Activated T-cell treated with anti-CD3 and anti-CD28 coated beads for 48 hours (primary cell): ENCODE data around the gene CAMTA1.

ENCODE experiments used
- DNase-seq: peaks from one replicate; pipeline ENCODE4 v3.0.0-alpha.2; 2020; ENCODE audit warnings: low read depth

The CAMTA1 gene

GRCh38 chr1:7229696-7230631 lies 444.7 kb downstream of the CAMTA1 start:
- no peak for DNase-seq

DNA sequence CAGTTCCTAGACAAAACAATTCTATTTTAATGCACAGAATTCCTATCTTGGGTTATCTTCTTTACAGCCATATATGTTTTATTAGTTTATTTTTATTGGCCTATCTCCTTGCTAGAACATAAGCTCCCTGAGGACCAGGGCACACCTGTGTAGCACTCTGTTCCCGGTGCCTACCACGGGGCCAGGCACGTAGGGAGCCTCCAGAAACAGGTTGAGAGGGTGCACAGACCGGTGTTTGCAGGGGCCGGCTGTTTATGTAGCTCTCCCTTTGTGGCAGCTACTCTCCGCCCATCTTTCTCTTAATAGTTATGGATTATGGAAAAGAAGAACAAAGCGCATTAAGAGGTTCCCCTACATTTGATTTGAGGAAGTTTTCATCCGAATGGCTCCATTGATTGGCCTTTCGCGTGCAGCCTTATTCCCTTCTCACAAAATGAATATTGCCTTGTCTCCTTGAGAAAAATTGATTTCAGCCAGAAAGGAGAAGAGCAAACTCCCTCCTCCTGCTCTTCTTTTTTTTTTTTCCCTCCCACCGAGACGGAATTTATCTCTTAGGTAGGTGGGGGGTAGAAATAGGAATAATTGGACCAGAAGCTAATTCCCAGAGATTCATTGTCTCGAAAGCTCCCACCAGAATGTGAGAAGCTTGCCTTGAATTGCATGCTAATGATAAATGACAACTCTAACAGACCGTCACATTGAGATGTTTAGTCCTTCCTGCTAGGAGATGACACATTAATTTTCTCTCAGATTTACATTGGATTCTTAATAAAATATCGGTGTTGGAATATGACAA lies 447.4 kb downstream of the CAMTA1 start:
- no peak for DNase-seq

GRCh38 chr1:7233237-7233540 lies 447.9 kb downstream of the CAMTA1 start:
- DNase-seq = no peak

DNA sequence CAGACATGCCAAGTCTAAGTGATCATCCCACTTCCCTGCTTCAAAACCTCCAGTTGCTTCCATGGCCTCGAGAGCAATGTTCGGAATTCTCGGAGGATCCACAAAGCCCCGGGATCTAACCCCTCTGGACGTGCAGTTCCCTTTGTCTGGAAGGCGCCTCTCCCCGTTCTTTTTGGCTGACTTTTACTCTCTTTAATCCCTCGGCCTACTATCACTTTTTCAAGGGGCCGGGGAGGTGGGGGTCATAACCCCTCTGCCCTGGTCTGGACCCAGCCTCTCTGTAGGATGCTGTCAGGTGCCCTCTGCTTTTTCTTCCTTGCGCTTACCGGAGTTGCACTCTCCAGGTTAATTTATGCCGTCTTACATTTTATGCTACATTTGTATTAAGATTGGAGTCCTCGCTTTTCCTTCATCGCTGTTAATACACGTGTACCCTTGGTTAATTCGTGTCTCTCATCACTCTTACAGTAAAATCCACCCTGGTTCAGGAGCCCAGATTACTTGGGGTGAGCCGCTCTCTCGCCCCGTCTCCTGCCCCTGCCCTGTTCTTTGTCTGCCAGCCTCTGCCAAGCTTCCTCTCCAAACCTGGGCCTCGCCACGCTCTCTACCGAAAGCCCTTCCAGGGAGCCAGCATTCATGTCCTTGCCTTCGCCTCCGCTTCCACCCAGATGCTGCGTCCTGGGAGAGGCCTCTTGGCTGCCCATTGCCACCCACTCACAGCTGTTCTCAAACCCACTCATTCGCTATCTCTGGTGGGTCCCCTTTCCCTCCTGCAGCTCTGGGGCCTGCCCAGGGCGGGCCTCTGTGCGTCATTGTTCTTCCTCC lies 448.6 kb downstream of the CAMTA1 start:
- DNase-seq = no peak

DNA sequence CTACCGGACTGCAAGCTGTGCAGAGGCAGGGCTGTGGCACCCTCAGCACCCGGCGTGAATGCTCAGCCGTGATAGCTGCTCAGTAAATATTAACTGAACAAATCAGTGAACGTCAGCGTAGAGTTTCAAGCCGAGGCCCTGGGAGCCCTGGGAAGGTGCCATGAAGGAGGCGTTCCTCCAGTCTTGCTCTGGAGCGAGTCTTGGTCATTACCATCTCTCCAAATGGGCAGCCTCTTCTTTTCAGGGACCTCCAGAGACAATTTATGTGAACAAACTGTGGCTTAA lies 449.2 kb downstream of the CAMTA1 start:
- no peak for DNase-seq

GRCh38 chr1:7235871-7236517 lies 450.7 kb downstream of the CAMTA1 start:
- no peak for DNase-seq

DNA sequence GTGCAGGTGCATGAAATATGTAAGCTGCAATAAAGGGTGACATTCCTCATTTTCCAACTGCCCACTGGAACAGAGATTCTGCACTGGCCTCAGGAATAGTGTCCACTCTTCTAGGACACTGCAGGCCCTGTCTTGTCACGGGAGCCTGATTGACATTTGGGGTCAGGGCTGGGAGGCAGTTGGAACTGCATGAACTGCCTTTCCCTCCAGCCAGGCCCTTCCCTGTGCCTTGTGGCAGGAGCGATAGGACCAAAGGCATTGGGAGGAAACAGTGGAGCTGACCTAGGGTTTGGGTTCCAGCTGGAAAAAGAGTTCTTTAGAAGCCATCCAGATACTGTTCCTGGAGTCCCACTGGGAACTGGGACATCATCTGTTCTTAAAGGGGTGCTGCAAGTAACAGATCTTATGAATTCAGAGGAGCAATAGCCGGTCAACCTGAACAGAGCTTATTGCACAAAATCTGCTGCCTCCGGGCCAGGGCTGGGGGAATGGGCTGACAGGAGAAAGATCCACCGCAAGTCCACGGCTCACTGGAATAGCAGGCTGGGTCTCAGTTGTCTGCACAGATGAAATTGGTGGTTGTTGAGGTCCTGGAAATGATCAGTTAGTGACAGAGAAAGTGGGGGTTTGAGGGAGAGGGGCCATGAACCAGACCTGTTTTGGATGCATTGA lies 451.7 kb downstream of the CAMTA1 start:
- DNase-seq = no peak

DNA sequence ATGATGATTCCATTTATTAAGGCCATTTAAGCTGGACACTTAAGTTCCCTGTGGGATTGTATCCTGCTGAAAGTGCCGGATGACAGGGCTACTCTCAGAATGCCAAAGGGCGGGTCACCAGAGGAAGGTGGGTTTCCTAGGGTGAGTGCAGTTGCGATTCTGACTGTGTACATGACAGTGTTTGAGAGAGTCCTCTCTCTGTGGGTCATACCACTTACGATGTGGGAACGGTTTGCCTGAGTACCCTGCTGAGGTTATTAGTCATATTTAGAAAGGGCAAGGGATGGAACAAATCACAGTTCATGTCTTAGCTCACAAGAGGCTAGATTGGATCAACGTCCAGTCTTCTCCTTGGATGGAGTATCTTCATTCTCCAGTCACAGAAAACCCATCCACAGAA lies 461.9 kb downstream of the CAMTA1 start:
- no peak for DNase-seq

- DNase-seq = no peak
Measured at GRCh38 chr1:7247791-7248548, 462.7 kb downstream of the CAMTA1 start.

DNA sequence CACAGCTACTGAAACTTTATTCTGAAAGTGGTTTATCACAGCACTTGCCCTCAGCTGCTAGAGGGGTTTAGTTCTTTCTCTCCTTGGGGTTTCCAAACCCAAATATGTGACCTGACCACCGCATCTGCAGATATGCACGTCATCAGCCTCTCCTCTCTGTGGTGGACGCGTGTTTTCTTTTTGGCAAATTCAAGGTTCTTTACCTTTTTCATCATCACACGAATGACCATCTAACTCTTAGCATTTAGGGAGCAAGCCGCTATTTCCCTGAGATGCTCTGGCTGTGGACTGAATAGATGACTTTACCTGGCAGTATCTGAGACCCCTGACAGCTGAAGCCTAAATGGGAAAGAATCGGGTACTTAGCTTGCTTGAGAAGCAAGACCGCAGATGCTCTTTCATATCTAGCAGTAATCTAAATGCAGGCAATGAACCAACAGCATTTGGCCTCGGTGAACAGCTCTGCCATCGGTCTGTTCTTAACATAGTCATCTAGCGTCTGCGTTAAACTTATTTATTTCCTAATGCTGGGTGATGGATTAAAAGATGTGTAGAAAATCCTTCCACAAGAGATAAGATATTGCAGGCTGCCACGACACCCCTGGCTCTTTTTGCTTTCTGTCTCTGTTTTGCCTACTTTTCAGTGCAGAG lies 463.4 kb downstream of the CAMTA1 start:
- DNase-seq = no peak

GRCh38 chr1:7249516-7249915 lies 464.3 kb downstream of the CAMTA1 start:
- DNase-seq = no peak

DNA sequence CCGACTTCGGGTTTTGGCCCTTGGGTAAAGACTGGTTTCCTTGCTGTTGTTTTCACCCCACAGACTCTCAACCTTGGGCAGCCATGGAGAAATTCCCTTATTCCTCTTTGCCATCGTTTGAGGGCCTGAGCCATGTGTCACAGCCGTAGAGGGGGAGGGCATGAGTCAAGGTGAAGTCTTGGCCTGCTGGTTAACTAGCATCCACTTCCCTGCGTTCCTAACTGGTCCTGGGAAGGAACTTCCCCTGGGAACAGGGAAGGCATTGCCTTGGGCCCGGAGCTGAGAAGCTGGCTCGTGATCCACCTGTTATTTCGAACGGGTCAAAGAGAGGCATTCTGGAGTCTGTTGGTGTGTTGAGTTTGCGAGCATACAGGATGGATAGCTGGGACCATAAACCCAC lies 464.9 kb downstream of the CAMTA1 start:
- no peak for DNase-seq

GRCh38 chr1:7250597-7251453 lies 465.6 kb downstream of the CAMTA1 start:
- DNase-seq = no peak

DNA sequence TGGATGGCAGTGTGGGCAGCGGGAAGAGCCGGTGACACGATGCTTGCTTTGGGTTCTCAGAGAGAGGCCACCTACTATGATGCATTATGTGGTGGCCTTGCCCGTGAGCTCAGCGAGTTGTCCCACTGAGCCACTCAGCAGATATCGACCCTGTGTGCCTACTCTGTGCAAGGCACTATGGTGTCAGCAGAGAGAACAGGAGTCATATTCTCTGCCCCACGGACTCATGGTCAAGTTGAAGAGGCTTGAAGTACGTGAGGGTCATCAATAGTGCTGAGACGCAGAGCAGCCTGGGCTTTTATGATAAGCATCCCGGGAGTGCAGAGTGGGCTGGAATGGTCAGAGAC lies 466.2 kb downstream of the CAMTA1 start:
- no peak for DNase-seq

GRCh38 chr1:7252411-7253117 lies 467.3 kb downstream of the CAMTA1 start:
- DNase-seq = no peak

DNA sequence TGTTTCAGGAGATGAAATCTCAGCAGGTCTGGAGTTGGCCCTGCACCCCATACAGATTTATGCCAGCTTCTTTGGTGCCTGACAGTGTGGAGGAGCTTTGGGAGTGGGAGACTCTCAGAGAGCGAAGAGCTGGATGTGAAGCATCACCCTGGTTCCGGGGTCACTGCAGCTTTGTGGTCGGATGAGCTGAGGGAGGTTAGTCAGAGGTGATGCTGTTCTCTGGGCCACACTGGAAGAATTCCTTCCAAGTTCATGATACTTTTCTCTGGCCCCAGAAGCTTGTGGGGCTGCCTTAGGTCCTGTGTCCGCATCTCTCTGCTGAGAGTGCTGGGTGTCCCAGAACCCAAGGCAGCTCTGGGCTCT lies 467.8 kb downstream of the CAMTA1 start:
- DNase-seq = no peak

- DNase-seq = no peak
Measured at GRCh38 chr1:7253988-7254587, 468.8 kb downstream of the CAMTA1 start.

DNA sequence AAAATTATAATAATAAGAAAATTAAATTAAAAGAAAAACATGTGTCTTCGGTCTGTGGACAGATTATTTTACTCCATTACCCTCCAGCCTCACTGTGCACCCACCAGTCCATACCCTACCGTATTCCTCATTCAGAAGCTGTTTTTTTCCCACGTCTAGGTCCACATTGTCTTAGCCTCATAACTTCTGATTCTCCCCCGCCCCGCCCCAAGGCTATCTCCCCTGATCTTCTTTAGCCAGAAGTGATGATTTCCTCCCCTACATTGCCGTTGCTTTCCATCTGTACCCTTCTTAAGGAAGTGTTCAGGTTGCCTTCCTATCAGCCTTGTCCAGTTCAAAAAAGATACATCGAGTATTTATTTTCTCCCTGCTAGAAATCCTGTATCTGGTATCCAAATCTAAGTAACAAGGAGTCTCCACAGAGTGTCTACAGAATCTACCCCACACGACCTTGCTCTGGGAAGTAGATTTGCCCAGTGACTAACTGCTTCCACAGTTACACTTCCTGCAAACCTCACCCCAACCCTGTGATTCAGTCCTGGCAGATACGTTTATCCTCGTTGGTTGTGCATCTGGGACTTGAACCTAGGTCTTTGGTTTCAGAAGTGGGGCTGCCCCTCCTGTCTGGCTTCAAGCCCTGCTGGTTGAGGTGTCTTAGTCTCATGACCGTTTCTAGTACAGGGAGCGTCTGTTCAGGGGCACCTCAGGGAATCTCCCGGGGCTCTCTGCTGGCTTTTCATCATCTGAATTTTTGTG lies 470.2 kb downstream of the CAMTA1 start:
- no peak for DNase-seq
